GM19395 (cell line): ENCODE measurements around the gene SLC37A1.

ENCODE experiments used
- ATAC-seq: cut with Tn5 transposase; IDR thresholded peaks from one replicate; pipeline ENCODE4 v1.9.1; 2021; ENCODE audit warnings: mild to moderate bottlenecking, moderate library complexity; ENCODE audit not compliant: unreplicated experiment

The SLC37A1 gene

GRCh38 chr21:42571391-42572150 is 57.9 kb downstream of the SLC37A1 start:
- no peak for ATAC-seq

GRCh38 chr21:42572906-42573495 is 59.3 kb downstream of the SLC37A1 start:
- no peak for ATAC-seq

GRCh38 chr21:42574234-42575027 is 60.8 kb downstream of the SLC37A1 start:
- ATAC-seq = no peak

GRCh38 chr21:42575111-42575510 is 61.5 kb downstream of the SLC37A1 start:
- no peak for ATAC-seq

- ATAC-seq = no peak
These were observed 63.0 kb downstream of the SLC37A1 start for GRCh38 chr21:42576639-42577038.

GRCh38 chr21:42578034-42578433 is 64.4 kb downstream of the SLC37A1 start:
- no peak for ATAC-seq

GRCh38 chr21:42578761-42579415 is 65.2 kb downstream of the SLC37A1 start:
- no peak for ATAC-seq

- no peak for ATAC-seq
These were observed 65.9 kb downstream of the SLC37A1 start for GRCh38 chr21:42579456-42580075.

GRCh38 chr21:42580076-42580792 is 66.6 kb downstream of the SLC37A1 start:
- ATAC-seq = no peak

- no peak for ATAC-seq
These were observed 67.2 kb downstream of the SLC37A1 start for GRCh38 chr21:42580793-42581321.

GRCh38 chr21:42581336-42581992 is 67.8 kb downstream of the SLC37A1 start:
- ATAC-seq = no peak

GRCh38 chr21:42581993-42582786 is 68.5 kb downstream of the SLC37A1 start:
- ATAC-seq = no peak

GRCh38 chr21:42582787-42583476 is 69.3 kb downstream of the SLC37A1 start:
- ATAC-seq = no peak

GRCh38 chr21:42583477-42584295 is 70.0 kb downstream of the SLC37A1 start:
- no peak for ATAC-seq

GRCh38 chr21:42584296-42584641 is 70.6 kb downstream of the SLC37A1 start:
- ATAC-seq = no peak

- ATAC-seq = no peak
These were observed 72.2 kb downstream of the SLC37A1 start for GRCh38 chr21:42585881-42586280.

GRCh38 chr21:42586406-42586805 is 72.8 kb downstream of the SLC37A1 start:
- no peak for ATAC-seq
